ENCODE results near the gene NDC80. TPM values are rescaled to one million over a fixed set of nuclear protein-coding genes. Genes with fewer than 3 reads are reported as not detected.

NDC80 gene
- total RNA-seq, 1 donor from 2014 or later = 1.1 TPM

DNA sequence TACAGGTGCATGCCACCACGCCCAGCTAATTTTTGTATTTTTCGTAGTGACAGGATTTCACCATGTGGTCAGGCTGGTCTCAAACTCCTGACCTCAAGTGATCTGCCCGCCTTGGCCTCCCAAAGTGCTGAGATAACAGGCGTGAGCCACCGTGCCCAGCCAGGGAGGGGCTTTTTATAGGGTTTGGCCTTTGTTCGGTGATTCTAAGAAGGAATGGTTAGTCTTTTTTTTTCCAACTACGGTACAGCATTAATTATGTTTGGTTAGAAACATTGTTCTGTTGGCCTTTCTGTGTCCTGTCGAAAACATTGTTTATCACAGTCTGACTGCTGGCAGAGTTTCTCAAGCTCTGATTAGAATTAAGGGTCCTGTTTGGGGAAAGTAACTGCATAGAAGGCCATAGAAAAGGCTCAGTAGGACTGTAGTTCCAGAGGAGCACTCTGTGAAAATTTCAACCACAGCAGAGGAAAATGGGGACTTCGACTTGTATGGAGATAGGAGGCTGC is 64.8 kb downstream of the NDC80 start:
- Histone ChIP-seq H3K27ac (peak overlapping the region; percentile 87), H3K4me1 (peaks cover 28% of the 10 kb centered on the region), H3K27me3 (ENCODE audit: low read depth) (no peaks in the 10 kb centered on the region), H3K4me3 (peak overlapping the region; percentile 17), H3K9me3 (no peaks in the 10 kb centered on the region), H3K36me3 (no peaks in the 10 kb centered on the region)
- ATAC-seq (peak; percentile 24 to 27), DNase-seq (no peak)
- intact Hi-C loops (cut with DNase I) = no loop called here
- TF ChIP-seq, protein P1, sequence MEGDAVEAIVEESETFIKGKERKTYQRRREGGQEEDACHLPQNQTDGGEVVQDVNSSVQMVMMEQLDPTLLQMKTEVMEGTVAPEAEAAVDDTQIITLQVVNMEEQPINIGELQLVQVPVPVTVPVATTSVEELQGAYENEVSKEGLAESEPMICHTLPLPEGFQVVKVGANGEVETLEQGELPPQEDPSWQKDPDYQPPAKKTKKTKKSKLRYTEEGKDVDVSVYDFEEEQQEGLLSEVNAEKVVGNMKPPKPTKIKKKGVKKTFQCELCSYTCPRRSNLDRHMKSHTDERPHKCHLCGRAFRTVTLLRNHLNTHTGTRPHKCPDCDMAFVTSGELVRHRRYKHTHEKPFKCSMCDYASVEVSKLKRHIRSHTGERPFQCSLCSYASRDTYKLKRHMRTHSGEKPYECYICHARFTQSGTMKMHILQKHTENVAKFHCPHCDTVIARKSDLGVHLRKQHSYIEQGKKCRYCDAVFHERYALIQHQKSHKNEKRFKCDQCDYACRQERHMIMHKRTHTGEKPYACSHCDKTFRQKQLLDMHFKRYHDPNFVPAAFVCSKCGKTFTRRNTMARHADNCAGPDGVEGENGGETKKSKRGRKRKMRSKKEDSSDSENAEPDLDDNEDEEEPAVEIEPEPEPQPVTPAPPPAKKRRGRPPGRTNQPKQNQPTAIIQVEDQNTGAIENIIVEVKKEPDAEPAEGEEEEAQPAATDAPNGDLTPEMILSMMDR (IDR thresholded peaks at IDR 0.05) = no peak

DNA sequence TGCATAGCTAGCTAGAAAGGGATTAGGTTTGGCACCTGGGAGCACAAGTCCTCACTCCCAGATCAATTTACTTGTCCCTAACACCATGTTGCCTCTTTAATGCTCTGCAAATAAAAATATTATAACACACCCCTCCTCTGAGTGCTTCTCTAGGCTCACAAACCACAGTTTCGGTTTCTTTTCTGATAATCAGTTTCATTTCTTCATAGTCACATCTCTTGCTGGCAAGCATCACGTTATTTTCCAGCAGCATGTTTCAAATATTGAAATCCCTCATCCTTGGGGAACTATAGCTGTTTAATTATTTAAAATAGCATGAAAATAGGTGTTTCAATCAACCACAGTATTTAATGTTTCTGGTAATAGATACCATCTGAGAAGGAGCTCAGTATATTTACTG is 70.3 kb downstream of the NDC80 start:
- no peak for DNase-seq
- Histone ChIP-seq H3K27me3 (ENCODE audit: low read depth) (no peaks in the 10 kb centered on the region), H3K36me3 (no peaks in the 10 kb centered on the region), H3K4me1 (peaks cover 17% of the 10 kb centered on the region), H3K27ac (peak overlapping the region; percentile 42), H3K9me3 (no peaks in the 10 kb centered on the region), H3K4me3 (peak overlapping the region; percentile 22)
- intact Hi-C loops (cut with DNase I) = no loop called here
- TF ChIP-seq, protein P1 (IDR thresholded peaks at IDR 0.05) = no peak
- peak; percentile 56 to 69 for ATAC-seq

DNA sequence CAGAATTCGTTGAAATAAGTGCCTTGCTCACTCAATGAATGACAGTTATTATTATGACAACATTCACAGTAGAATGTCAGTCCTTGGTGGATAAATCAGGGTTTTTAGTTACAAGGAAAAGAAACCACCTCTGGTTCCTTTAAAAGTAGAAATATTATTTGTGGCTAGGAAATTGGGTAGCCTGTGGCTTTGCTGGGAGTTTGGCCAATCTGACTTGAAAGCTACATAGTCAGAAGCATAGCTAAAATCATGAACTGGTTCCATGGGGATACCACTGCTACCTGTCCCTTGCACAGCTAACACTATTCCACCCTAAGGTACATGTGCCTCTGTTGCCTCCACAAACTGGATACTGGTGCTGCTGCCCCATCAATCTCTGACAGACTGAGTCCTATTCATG is 71.4 kb downstream of the NDC80 start:
- H3K36me3 ChIP-seq = no peaks in the 10 kb centered on the region
- DNase-seq (no peak), ATAC-seq (no peak)
- intact Hi-C loops (cut with DNase I) = no loop called here
- H3K27ac ChIP-seq = no peak overlapping the region
- H3K4me3 ChIP-seq = no peak overlapping the region
- TF ChIP-seq, protein P1 (IDR thresholded peaks at IDR 0.05) = no peak
- H3K9me3 ChIP-seq = no peaks in the 10 kb centered on the region
- H3K4me1 ChIP-seq = peaks cover 9% of the 10 kb centered on the region
- no peaks in the 10 kb centered on the region for H3K27me3 ChIP-seq (ENCODE audit: low read depth)

DNA sequence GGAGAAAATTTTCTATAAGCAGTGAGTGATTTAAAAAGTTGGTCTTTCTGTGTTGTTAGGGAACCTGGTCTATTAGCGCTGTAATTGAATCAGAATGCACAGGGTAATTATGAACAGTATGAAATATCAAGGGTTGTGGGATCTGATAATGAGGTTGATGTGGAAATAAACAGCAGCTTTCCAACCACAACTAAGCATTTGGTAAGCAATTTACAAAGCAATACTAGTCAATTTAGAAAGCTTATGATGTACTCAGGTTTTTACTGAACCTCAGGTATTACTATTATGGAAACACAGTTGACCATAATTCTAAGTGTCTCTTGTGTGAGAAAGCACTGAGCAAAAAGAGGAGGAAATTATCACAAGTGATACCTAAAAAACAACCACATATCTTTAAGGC is 73.2 kb downstream of the NDC80 start:
- Histone ChIP-seq H3K4me1 (peaks cover 8% of the 10 kb centered on the region), H3K27me3 (ENCODE audit: low read depth) (no peaks in the 10 kb centered on the region), H3K27ac (no peak overlapping the region), H3K36me3 (no peaks in the 10 kb centered on the region), H3K4me3 (no peak overlapping the region), H3K9me3 (no peaks in the 10 kb centered on the region)
- no peak for ATAC-seq
- intact Hi-C loops (cut with DNase I) = no loop called here
- TF ChIP-seq, protein P1 (IDR thresholded peaks at IDR 0.05) = no peak
- no peak for DNase-seq

DNA sequence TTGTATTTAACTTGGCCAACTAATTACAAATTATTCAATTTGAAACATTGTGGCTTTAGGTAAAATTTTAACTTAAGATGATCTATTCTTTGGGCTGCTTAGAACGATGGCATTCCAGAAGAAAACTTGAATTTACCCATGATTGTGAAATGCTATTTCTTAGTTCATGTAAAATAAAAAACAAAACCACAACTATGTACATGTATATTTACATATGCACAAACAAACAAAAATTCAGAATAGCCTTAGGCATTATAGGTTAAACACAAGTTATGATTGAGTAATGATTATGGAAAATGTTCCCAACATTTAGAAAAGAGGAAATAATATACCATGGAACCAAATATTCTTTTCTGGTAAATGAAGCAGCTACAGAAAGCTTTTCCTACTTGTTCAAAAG is 80.6 kb downstream of the NDC80 start:
- TF ChIP-seq, protein P1 (IDR thresholded peaks at IDR 0.05) = no peak
- H3K36me3 ChIP-seq = no peaks in the 10 kb centered on the region
- ATAC-seq (no peak), DNase-seq (no peak)
- H3K27me3 ChIP-seq (ENCODE audit: low read depth) = no peaks in the 10 kb centered on the region
- H3K4me1 ChIP-seq = peaks cover 10% of the 10 kb centered on the region
- no peak overlapping the region for H3K27ac ChIP-seq
- H3K4me3 ChIP-seq = no peak overlapping the region
- intact Hi-C loops (cut with DNase I) = no loop called here
- H3K9me3 ChIP-seq = no peaks in the 10 kb centered on the region

DNA sequence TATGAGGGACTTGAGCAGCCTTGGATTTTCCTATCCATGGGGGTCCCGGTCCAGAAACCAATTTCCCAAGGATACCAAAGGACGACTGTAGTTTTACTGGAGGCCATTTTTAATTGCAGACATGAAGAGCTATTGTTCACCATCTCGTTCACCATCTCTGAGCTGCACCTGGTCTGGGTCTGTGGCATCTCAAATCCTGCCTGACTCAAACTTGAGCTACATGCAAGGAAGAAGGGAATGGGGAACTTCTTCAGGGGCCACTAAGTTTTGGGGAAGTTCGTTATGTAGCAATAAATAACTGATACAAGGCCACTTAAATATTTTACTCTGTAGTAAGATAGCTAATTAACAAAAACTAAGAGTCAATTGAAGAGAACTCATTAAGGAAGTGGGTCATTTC is 82.1 kb downstream of the NDC80 start:
- Histone ChIP-seq H3K27ac (no peak overlapping the region), H3K4me3 (no peak overlapping the region), H3K4me1 (peaks cover 25% of the 10 kb centered on the region), H3K36me3 (no peaks in the 10 kb centered on the region), H3K9me3 (no peaks in the 10 kb centered on the region), H3K27me3 (ENCODE audit: low read depth) (no peaks in the 10 kb centered on the region)
- DNase-seq = no peak
- ATAC-seq = no peak
- TF ChIP-seq, protein P1 (IDR thresholded peaks at IDR 0.05) = no peak
- intact Hi-C loops (cut with DNase I) = no loop called here
